Mesenchymal stem cell (in vitro differentiated cells and primary cell): ENCODE data around the gene APOL5.

Experiments
- DNase-seq: peaks from one replicate; pipeline ENCODE4 v3.0.0-alpha.2; 2013
- H2AFZ ChIP-seq: one replicate; pipeline ENCODE4 v1.6.1; 2013; ENCODE audit warnings: low read depth, mild to moderate bottlenecking, control low read depth, inconsistent platforms, low read length, moderate library complexity
- H2AK5ac ChIP-seq: 2 replicates; pipeline ENCODE4 v1.6.1; 2013; ENCODE audit warnings: low read length, moderate library complexity, mild to moderate bottlenecking, inconsistent platforms; ENCODE audit not compliant: severe bottlenecking
- H2BK120ac ChIP-seq: one replicate; pipeline ENCODE4 v1.6.1; 2013; ENCODE audit warnings: low read depth, mild to moderate bottlenecking, inconsistent platforms, low read length, moderate library complexity
- H2BK12ac ChIP-seq, 2 experiments: one replicate each; pipeline ENCODE4 v1.6.1; 2013; ENCODE audit warnings: inconsistent platforms in 2 of 2, low read length in 2 of 2, mild to moderate bottlenecking in 2 of 2, moderate library complexity in 2 of 2, control low read depth in 1 of 2
- H2BK15ac ChIP-seq: one replicate; pipeline ENCODE4 v1.6.1; 2013; ENCODE audit warnings: mild to moderate bottlenecking, low read depth, inconsistent platforms; ENCODE audit not compliant: poor library complexity, severe bottlenecking
- H2BK5ac ChIP-seq: 2 replicates; pipeline ENCODE4 v1.6.1; 2013; ENCODE audit warnings: low read depth, mild to moderate bottlenecking, low read length, control low read depth, inconsistent platforms; ENCODE audit not compliant: poor library complexity, severe bottlenecking
- H3K14ac ChIP-seq, 2 experiments: one replicate each; pipeline ENCODE4 v1.6.1; 2013; ENCODE audit warnings: inconsistent platforms in 2 of 2, low read length in 2 of 2, control low read depth in 1 of 2, mild to moderate bottlenecking in 1 of 2, moderate library complexity in 1 of 2
- H3K18ac ChIP-seq, 2 experiments: one replicate each; pipeline ENCODE4 v1.6.1; 2013; ENCODE audit warnings: inconsistent platforms in 2 of 2, low read length in 2 of 2, control low read depth in 1 of 2, low read depth in 1 of 2, mild to moderate bottlenecking in 1 of 2
- H3K23ac ChIP-seq, 2 experiments: one replicate each; pipeline ENCODE4 v1.6.1; 2013; ENCODE audit warnings: inconsistent platforms in 2 of 2, low read length in 2 of 2, mild to moderate bottlenecking in 2 of 2, moderate library complexity in 2 of 2, control low read depth in 1 of 2
- H3K27ac ChIP-seq: 2 replicates; pipeline ENCODE4 v1.5.1; 2013; ENCODE audit warnings: mild to moderate bottlenecking, moderate library complexity, low read length, control low read depth, inconsistent platforms; ENCODE audit not compliant: poor library complexity, severe bottlenecking
- H3K27me3 ChIP-seq, 2 experiments: 2 replicates each; pipeline versions ENCODE4 v1.6.1 to v1.7.0; 2013; ENCODE audit warnings: low read length in 2 of 2, mild to moderate bottlenecking in 2 of 2, moderate library complexity in 2 of 2, control low read depth in 1 of 2, inconsistent platforms in 1 of 2; ENCODE audit not compliant: control insufficient read depth in 1 of 2, insufficient read depth in 1 of 2
- H3K36me3 ChIP-seq, 2 experiments: 2 replicates each; pipeline versions ENCODE4 v1.6.1 to v1.7.0; 2013; ENCODE audit warnings: low read length in 2 of 2, control low read depth in 1 of 2, inconsistent platforms in 1 of 2, low read depth in 1 of 2, mild to moderate bottlenecking in 1 of 2; ENCODE audit not compliant: insufficient read depth in 2 of 2, control insufficient read depth in 1 of 2
- H3K4ac ChIP-seq, 2 experiments: one replicate each; pipeline ENCODE4 v1.6.1; 2013; ENCODE audit warnings: inconsistent platforms in 2 of 2, low read length in 2 of 2, mild to moderate bottlenecking in 2 of 2, moderate library complexity in 2 of 2, control low read depth in 1 of 2, low read depth in 1 of 2
- H3K4me1 ChIP-seq: 2 replicates; pipeline ENCODE4 v1.6.1; 2013; ENCODE audit warnings: low read depth, low read length, control low read depth; ENCODE audit not compliant: control insufficient read depth, insufficient read depth
- H3K4me2 ChIP-seq: 2 replicates; pipeline ENCODE4 v1.6.1; 2013; ENCODE audit warnings: low read length, mild to moderate bottlenecking, inconsistent platforms; ENCODE audit not compliant: poor library complexity, severe bottlenecking
- H3K4me3 ChIP-seq, 2 experiments: 2 replicates each; pipeline versions ENCODE4 v1.5.1 to v1.7.0; 2013; ENCODE audit warnings: low read length in 2 of 2, mild to moderate bottlenecking in 2 of 2, control low read depth in 1 of 2, low read depth in 1 of 2; ENCODE audit not compliant: insufficient read depth in 1 of 2
- H3K79me1 ChIP-seq: replicated peaks from 2 replicates; pipeline ENCODE4 v1.6.1; 2013; ENCODE audit warnings: mild to moderate bottlenecking, control low read depth, low read length, inconsistent platforms; ENCODE audit not compliant: poor library complexity, severe bottlenecking
- H3K9ac ChIP-seq: 2 replicates; pipeline ENCODE4 v1.7.0; 2013; ENCODE audit warnings: mild to moderate bottlenecking, low read length, moderate library complexity
- H3K9me3 ChIP-seq: 2 replicates; pipeline ENCODE4 v1.7.0; 2013; ENCODE audit warnings: mild to moderate bottlenecking, low read length; ENCODE audit not compliant: control insufficient read depth
- H4K8ac ChIP-seq: one replicate; pipeline ENCODE4 v1.6.1; 2013; ENCODE audit warnings: inconsistent platforms, mild to moderate bottlenecking, low read length, moderate library complexity
- H4K91ac ChIP-seq: one replicate; pipeline ENCODE4 v1.6.1; 2013; ENCODE audit warnings: mild to moderate bottlenecking, low read length, inconsistent platforms
- WGBS: methylation state at CpG from one replicate; pipeline ENCODE4 v1.1.7; 2013; ENCODE audit warnings: mixed read lengths; 5-methylcytosine and 5-hydroxymethylcytosine counted together

Gene APOL5

GRCh38 chr22:35731321-35731720 is 13.6 kb downstream of the APOL5 start:
- DNase-seq, result no peak
- Histone ChIP-seq H4K8ac (no peak overlapping the region), H3K18ac (no peak overlapping the region), H3K23ac (no peak overlapping the region), H3K14ac (no peak overlapping the region), H3K27ac (no peak overlapping the region), H3K4me1 (peaks cover 7% of the 10 kb centered on the region), H3K4me2 (no peak overlapping the region), H3K79me1 (no peaks in the 10 kb centered on the region), H2AFZ (no peak overlapping the region), H2AK5ac (no peak overlapping the region), H3K4ac (no peak overlapping the region), H3K9ac (no peak overlapping the region), H2BK15ac (no peak overlapping the region), H2BK5ac (no peak overlapping the region), H2BK120ac (no peak overlapping the region), H3K36me3 (peaks cover 10 to 11% of the 10 kb centered on the region in 2 experiments), H3K4me3 (no peak overlapping the region), H3K9me3 (no peaks in the 10 kb centered on the region), H4K91ac (no peak overlapping the region), H3K27me3 (no peaks in the 10 kb centered on the region), H2BK12ac (no peak overlapping the region)
- WGBS, result 78% methylated on average over 10 of the region's 10 CpGs

- Histone ChIP-seq H3K36me3 (peaks cover 17 to 18% of the 10 kb centered on the region in 2 experiments), H2BK15ac (no peak overlapping the region), H2BK12ac (no peak overlapping the region), H3K4me1 (peaks cover 7% of the 10 kb centered on the region), H3K23ac (no peak overlapping the region), H3K27ac (no peak overlapping the region), H3K4me2 (no peak overlapping the region), H2BK120ac (no peak overlapping the region), H3K4ac (no peak overlapping the region), H3K18ac (no peak overlapping the region), H2AK5ac (no peak overlapping the region), H3K27me3 (no peaks in the 10 kb centered on the region), H3K9ac (no peak overlapping the region), H3K4me3 (no peak overlapping the region), H4K91ac (no peak overlapping the region), H3K9me3 (no peaks in the 10 kb centered on the region), H3K14ac (no peak overlapping the region), H2BK5ac (no peak overlapping the region), H2AFZ (no peak overlapping the region), H3K79me1 (no peaks in the 10 kb centered on the region), H4K8ac (no peak overlapping the region)
- WGBS, result 95% methylated on average over 9 of the region's 9 CpGs
- no peak for DNase-seq
These were observed 14.4 kb downstream of the APOL5 start for GRCh38 chr22:35732116-35732515.

GRCh38 chr22:35733036-35733435 is 15.4 kb downstream of the APOL5 start:
- Histone ChIP-seq H3K4me1 (peaks cover 7% of the 10 kb centered on the region), H2AK5ac (no peak overlapping the region), H2BK15ac (no peak overlapping the region), H3K9me3 (no peaks in the 10 kb centered on the region), H2BK120ac (no peak overlapping the region), H2BK12ac (no peak overlapping the region), H3K4me3 (no peak overlapping the region), H3K27me3 (no peaks in the 10 kb centered on the region), H3K4ac (no peak overlapping the region), H3K9ac (no peak overlapping the region), H3K4me2 (no peak overlapping the region), H2AFZ (no peak overlapping the region), H3K79me1 (no peaks in the 10 kb centered on the region), H4K8ac (peak overlapping the region; percentile 49), H3K23ac (no peak overlapping the region), H3K36me3 (peaks cover 20 to 25% of the 10 kb centered on the region in 2 experiments), H2BK5ac (no peak overlapping the region), H3K27ac (no peak overlapping the region), H3K14ac (no peak overlapping the region), H3K18ac (no peak overlapping the region), H4K91ac (no peak overlapping the region)
- no peak for DNase-seq
- 88% methylated on average over 10 of the region's 10 CpGs for WGBS

GRCh38 chr22:35733791-35734516 is 16.3 kb downstream of the APOL5 start:
- Histone ChIP-seq H2AK5ac (no peak overlapping the region), H3K27me3 (no peaks in the 10 kb centered on the region), H3K23ac (no peak overlapping the region), H2BK15ac (no peak overlapping the region), H4K8ac (no peak overlapping the region), H3K27ac (no peak overlapping the region), H3K18ac (no peak overlapping the region), H2BK12ac (no peak overlapping the region), H3K4me3 (no peak overlapping the region), H3K4ac (no peak overlapping the region), H3K4me1 (peaks cover 2% of the 10 kb centered on the region), H3K4me2 (no peak overlapping the region), H2BK5ac (no peak overlapping the region), H3K14ac (no peak overlapping the region), H3K79me1 (no peaks in the 10 kb centered on the region), H3K9me3 (no peaks in the 10 kb centered on the region), H4K91ac (no peak overlapping the region), H3K9ac (no peak overlapping the region), H2BK120ac (no peak overlapping the region), H3K36me3 (peaks cover 26 to 34% of the 10 kb centered on the region in 2 experiments), H2AFZ (no peak overlapping the region)
- whole genome bisulfite sequencing, result 92% methylated on average over 7 of the region's 7 CpGs
- DNase-seq, result no peak
